GM19463 (cell line): ENCODE results near the gene DEPDC4.
"Not testable (repeated sequence)": the region's sequence is repeated elsewhere in the genome, so short reads cannot be mapped to it uniquely, and the experiment has no call there.

Experiments
- ATAC-seq: cut with Tn5 transposase; IDR thresholded peaks from one replicate; pipeline ENCODE4 v1.9.1; 2021; ENCODE audit warnings: mild to moderate bottlenecking, moderate library complexity; ENCODE audit not compliant: unreplicated experiment

Gene DEPDC4

GRCh38 chr12:100266835-100267602 lies at the start of gene DEPDC4, which contains the start of gene SCYL2:
Gene DEPDC4, minus strand, starts transcription at chr12:100267079. Its CDS starts 3 bp downstream, at chr12:100267076.
Gene SCYL2, plus strand, starts transcription at chr12:100267177. Its CDS starts 15,794 bp downstream, at chr12:100282971.
- peak; percentile 84 for ATAC-seq

- ATAC-seq, result no peak
Observed at GRCh38 chr12:100311317-100311716, 44.4 kb upstream of the DEPDC4 start.

- not testable (repeated sequence) for ATAC-seq
Observed at GRCh38 chr12:100308138-100308537, 41.3 kb upstream of the DEPDC4 start.

- not testable (repeated sequence) for ATAC-seq
Observed at GRCh38 chr12:100304334-100304733, 37.5 kb upstream of the DEPDC4 start.

GRCh38 chr12:100303831-100304230 lies 37.0 kb upstream of the DEPDC4 start:
- no peak for ATAC-seq

- ATAC-seq, result no peak
Observed at GRCh38 chr12:100302081-100302480, 35.2 kb upstream of the DEPDC4 start.

GRCh38 chr12:100295764-100296555 lies 29.1 kb upstream of the DEPDC4 start:
- ATAC-seq, result no peak

GRCh38 chr12:100294366-100294765 lies 27.5 kb upstream of the DEPDC4 start:
- ATAC-seq, result not testable (repeated sequence)

- no peak for ATAC-seq
Observed at GRCh38 chr12:100293017-100293416, 26.1 kb upstream of the DEPDC4 start.

- no peak for ATAC-seq
Observed at GRCh38 chr12:100290016-100290415, 23.1 kb upstream of the DEPDC4 start.

- no peak for ATAC-seq
Observed at GRCh38 chr12:100289038-100289437, 22.2 kb upstream of the DEPDC4 start.

- not testable (repeated sequence) for ATAC-seq
Observed at GRCh38 chr12:100284556-100284955, 17.7 kb upstream of the DEPDC4 start.

- no peak for ATAC-seq
Observed at GRCh38 chr12:100279607-100280244, 12.8 kb upstream of the DEPDC4 start.

GRCh38 chr12:100279159-100279558 lies 12.3 kb upstream of the DEPDC4 start:
- ATAC-seq, result no peak

- ATAC-seq, result no peak
Observed at GRCh38 chr12:100274291-100274690, 7.4 kb upstream of the DEPDC4 start.

- no peak for ATAC-seq
Observed at GRCh38 chr12:100273782-100274181, 6.9 kb upstream of the DEPDC4 start.

- ATAC-seq, result no peak
Observed at GRCh38 chr12:100268835-100269564, 2.1 kb upstream of the DEPDC4 start.

- peak; percentile 14 for ATAC-seq
Observed at GRCh38 chr12:100267603-100268281, 863 bp upstream of the DEPDC4 start.

GRCh38 chr12:100266585-100266834 lies 369 bp downstream of the DEPDC4 start:
- peak; percentile 75 for ATAC-seq
